OCI-LY3 (cell line): ENCODE data around the gene EPHA2.
A peak's percentile ranks its signal among the peaks of the same experiment; 100 is the strongest.

Experiments
- H2AFZ ChIP-seq: fragments of 200-600, 300-600 bp; shearing (Covaris generic); 2 replicates; pipeline ENCODE4 v1.6.0; 2014; ENCODE audit warnings: antibody characterized with exemption, low read depth, low read length
- H3K27ac ChIP-seq: fragments of 200-600, 300-600 bp; sonication (generic); 2 replicates; pipeline ENCODE4 v1.5.1; 2014; ENCODE audit warnings: mild to moderate bottlenecking, low read length, moderate library complexity, mixed read lengths
- H3K27me3 ChIP-seq: fragments of 200-600, 300-600 bp; sonication (generic); 2 replicates; pipeline ENCODE4 v1.6.1; 2014; ENCODE audit warnings: low read depth, low read length, mixed read lengths
- H3K36me3 ChIP-seq: fragments of 200-600, 300-600 bp; sonication (generic); replicated peaks from 2 replicates; pipeline ENCODE3; 2014; ENCODE audit warnings: low read depth, low read length, mixed read lengths
- H3K4me1 ChIP-seq: fragments of 300-600, 200-600 bp; sonication (generic); 2 replicates; pipeline ENCODE4 v1.6.1; 2014; ENCODE audit warnings: low read length, mixed read lengths
- H3K4me2 ChIP-seq: fragments of 200-600, 300-600 bp; sonication (generic); 2 replicates; pipeline ENCODE4 v1.6.1; 2014; ENCODE audit warnings: low read length, mixed read lengths
- H3K4me3 ChIP-seq: fragments of 300-600, 200-600 bp; sonication (generic); 2 replicates; pipeline ENCODE4 v1.5.1; 2014; ENCODE audit warnings: antibody characterized with exemption, mild to moderate bottlenecking, low read length, moderate library complexity
- H3K79me2 ChIP-seq: fragments of 300-600, 200-600 bp; shearing (Covaris generic); 2 replicates; pipeline ENCODE4 v1.6.1; 2014; ENCODE audit warnings: mild to moderate bottlenecking, low read length, mixed read lengths
- H3K9ac ChIP-seq: fragments of 300-600, 200-600 bp; shearing (Covaris generic); 2 replicates; pipeline ENCODE4 v1.6.0; 2014; ENCODE audit warnings: mild to moderate bottlenecking, low read length, moderate library complexity
- H3K9me3 ChIP-seq: fragments of 200-600, 300-600 bp; shearing (Covaris generic); 2 replicates; pipeline ENCODE4 v1.6.1; 2014; ENCODE audit warnings: low read length, mixed read lengths; ENCODE audit not compliant: insufficient read depth
- H4K20me1 ChIP-seq: fragments of 200-600, 300-600 bp; sonication (generic); 2 replicates; pipeline ENCODE4 v1.6.1; 2016; ENCODE audit warnings: low read length, mixed read lengths; ENCODE audit not compliant: insufficient read depth
- EZH2phosphoT487 ChIP-seq: fragments of 200-600 bp; shearing (Covaris generic); IDR thresholded peaks from 2 replicates; pipeline ENCODE4 v1.6.1; 2018; ENCODE audit warnings: antibody characterized with exemption, mixed run types, low read depth
- TF ChIP-seq, protein P1 (sequence below): fragments of 200-600, 300-600 bp; sonication (generic); IDR thresholded peaks from 2 replicates; pipeline ENCODE4 v1.5.1; 2014; ENCODE audit warnings: antibody characterized with exemption, low read length, low read depth

The EPHA2 gene

GRCh38 chr1:16155537-16156410 is at the start of gene EPHA2:
Gene EPHA2, minus strand, starts transcription at chr1:16156069. Its CDS starts 137 bp downstream, at chr1:16155932.
- Histone ChIP-seq H3K36me3 (no peaks in the 10 kb centered on the region), H3K4me2 (no peak within 1 kb of the TSS), H3K27me3 (no peaks in the 10 kb centered on the region), H2AFZ (no peak within 1 kb of the TSS), H3K9ac (no peak within 1 kb of the TSS), H4K20me1 (no peaks in the 10 kb centered on the region), H3K79me2 (no peaks in the 10 kb centered on the region), H3K4me1 (peaks cover 13% of the 10 kb centered on the region), H3K9me3 (no peaks in the 10 kb centered on the region), H3K4me3 (no peak within 1 kb of the TSS), H3K27ac (no peak within 1 kb of the TSS)
- TF ChIP-seq, protein P1, sequence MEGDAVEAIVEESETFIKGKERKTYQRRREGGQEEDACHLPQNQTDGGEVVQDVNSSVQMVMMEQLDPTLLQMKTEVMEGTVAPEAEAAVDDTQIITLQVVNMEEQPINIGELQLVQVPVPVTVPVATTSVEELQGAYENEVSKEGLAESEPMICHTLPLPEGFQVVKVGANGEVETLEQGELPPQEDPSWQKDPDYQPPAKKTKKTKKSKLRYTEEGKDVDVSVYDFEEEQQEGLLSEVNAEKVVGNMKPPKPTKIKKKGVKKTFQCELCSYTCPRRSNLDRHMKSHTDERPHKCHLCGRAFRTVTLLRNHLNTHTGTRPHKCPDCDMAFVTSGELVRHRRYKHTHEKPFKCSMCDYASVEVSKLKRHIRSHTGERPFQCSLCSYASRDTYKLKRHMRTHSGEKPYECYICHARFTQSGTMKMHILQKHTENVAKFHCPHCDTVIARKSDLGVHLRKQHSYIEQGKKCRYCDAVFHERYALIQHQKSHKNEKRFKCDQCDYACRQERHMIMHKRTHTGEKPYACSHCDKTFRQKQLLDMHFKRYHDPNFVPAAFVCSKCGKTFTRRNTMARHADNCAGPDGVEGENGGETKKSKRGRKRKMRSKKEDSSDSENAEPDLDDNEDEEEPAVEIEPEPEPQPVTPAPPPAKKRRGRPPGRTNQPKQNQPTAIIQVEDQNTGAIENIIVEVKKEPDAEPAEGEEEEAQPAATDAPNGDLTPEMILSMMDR = no peak
- no peak for TF ChIP-seq EZH2phosphoT487

DNA sequence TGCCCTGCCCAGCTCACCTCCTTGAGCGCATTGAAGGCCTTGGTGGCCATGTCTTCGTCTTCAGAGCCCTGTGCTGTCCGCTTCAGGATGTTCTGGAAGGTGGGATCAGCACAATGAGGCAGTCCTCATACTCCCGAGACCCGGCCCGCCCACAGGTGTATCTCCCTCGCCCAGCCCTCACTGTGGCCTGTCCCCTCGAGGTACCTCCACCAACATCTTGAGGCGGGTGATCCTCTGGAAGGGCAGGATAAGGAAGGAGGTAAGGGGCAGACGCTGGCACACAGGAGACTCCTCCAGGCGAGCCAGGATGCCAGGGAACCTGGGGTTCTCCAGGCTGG is 49.4 kb upstream of the EPHA2 start:
- Histone ChIP-seq H3K4me1 (peaks cover 8% of the 10 kb centered on the region; the same call in 1 of the 2 replicates), H3K79me2 (no peaks in the 10 kb centered on the region), H3K36me3 (no peaks in the 10 kb centered on the region), H4K20me1 (no peaks in the 10 kb centered on the region), H3K4me2 (no peak overlapping the region), H3K9me3 (no peaks in the 10 kb centered on the region), H3K27ac (no peak overlapping the region), H3K4me3 (no peak overlapping the region), H2AFZ (no peak overlapping the region), H3K27me3 (no peaks in the 10 kb centered on the region), H3K9ac (no peak overlapping the region)
- TF ChIP-seq, protein P1 = no peak
- TF ChIP-seq EZH2phosphoT487 = no peak

DNA sequence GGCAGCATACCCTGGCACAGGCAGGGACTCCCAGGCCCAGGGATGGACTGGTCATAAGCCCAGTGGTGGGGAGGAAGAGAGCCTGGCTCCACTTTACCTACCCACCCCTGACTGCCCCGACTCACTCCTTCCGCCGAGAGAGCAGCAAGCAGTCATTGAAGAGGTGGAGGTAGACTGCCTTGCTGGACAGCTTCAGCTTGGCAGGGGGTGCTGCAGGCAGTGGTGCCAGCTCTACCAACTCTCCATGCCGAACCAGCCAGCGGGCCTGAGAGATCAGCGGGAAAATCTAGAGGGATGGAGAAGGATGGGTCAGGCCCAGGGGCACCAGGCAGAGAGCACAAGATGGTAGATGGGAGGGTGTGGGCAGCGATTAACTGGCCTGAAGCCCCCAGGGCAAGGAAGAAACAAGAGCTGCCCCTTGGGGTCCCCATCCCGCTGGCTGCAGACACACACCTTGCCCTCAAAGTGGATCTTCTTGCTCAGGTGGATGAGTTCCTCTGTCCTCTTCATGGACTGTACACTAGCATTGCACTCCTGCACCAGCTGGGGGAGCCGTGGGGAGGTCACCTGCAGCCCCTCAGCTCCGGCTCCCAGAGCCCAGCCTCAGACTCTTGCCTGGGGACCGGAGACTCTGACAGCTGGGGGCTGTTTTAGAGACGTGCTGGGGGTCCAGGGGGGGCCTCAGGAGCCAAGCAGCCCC is 48.9 kb upstream of the EPHA2 start:
- no peaks in the 10 kb centered on the region for H3K79me2 ChIP-seq
- no peaks in the 10 kb centered on the region for H4K20me1 ChIP-seq
- H3K36me3 ChIP-seq = no peaks in the 10 kb centered on the region
- no peak overlapping the region for H3K9ac ChIP-seq
- H3K27ac ChIP-seq = no peak overlapping the region
- no peak overlapping the region for H3K4me3 ChIP-seq
- H2AFZ ChIP-seq = no peak overlapping the region
- TF ChIP-seq, protein P1 = peak; percentile 38
- no peak for TF ChIP-seq EZH2phosphoT487
- H3K4me1 ChIP-seq = peaks cover 8% of the 10 kb centered on the region; the same call in 1 of the 2 replicates
- H3K9me3 ChIP-seq = no peaks in the 10 kb centered on the region
- H3K27me3 ChIP-seq = no peaks in the 10 kb centered on the region
- H3K4me2 ChIP-seq = no peak overlapping the region

DNA sequence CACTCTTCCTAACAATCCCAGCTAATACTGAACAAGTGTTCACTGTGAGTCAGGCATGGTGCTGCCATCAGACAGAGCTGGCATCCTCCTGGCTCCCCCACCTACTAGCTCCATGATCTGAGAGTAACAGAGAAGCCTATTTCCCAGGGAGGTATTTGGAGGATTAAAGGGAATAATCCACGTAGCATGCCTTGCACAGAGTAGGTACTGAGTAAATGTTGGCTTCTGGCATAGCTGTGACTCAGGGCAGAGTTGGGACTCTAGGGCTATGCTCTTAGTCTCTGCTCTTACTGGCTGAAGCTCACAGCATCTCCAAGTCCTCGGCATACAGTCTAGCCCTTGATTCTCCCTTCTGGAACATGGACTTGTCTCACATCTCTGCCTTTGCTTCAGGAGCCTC is 48.3 kb upstream of the EPHA2 start:
- no peak overlapping the region for H3K27ac ChIP-seq
- H3K4me1 ChIP-seq = peaks cover 8% of the 10 kb centered on the region; the same call in 1 of the 2 replicates
- H3K36me3 ChIP-seq = no peaks in the 10 kb centered on the region
- TF ChIP-seq EZH2phosphoT487 = no peak
- TF ChIP-seq, protein P1 = no peak
- H2AFZ ChIP-seq = no peak overlapping the region
- H3K4me2 ChIP-seq = no peak overlapping the region
- H4K20me1 ChIP-seq = no peaks in the 10 kb centered on the region
- H3K9ac ChIP-seq = no peak overlapping the region
- H3K27me3 ChIP-seq = no peaks in the 10 kb centered on the region
- no peaks in the 10 kb centered on the region for H3K79me2 ChIP-seq
- H3K4me3 ChIP-seq = no peak overlapping the region
- no peaks in the 10 kb centered on the region for H3K9me3 ChIP-seq
